ENCODE data around the gene GINS1.
A peak's percentile ranks its signal among the peaks of the same experiment; 100 is the strongest.

GINS1 gene

GRCh38 chr20:25497586-25498279, 90.3 kb downstream of the GINS1 start:
- Histone ChIP-seq H3K4me1 (peaks cover 64% of the 10 kb centered on the region), H3K4me3 (no peak overlapping the region), H3K27me3 (no peaks in the 10 kb centered on the region), H4K20me1 (no peaks in the 10 kb centered on the region), H3K9ac (no peak overlapping the region), H3K9me3 (no peaks in the 10 kb centered on the region), H3K27ac (peak overlapping the region; percentile 45; the same call in 1 of the 2 replicates), H3K36me3 (no peaks in the 10 kb centered on the region), H3K4me2 (peak overlapping the region; percentile 78)
- TF ChIP-seq Cebpa-rat (IDR thresholded peaks at IDR 0.05), result no peak

All from BLaER1 (cell line).